ENCODE measurements around the gene DPP4.

- no peak for TF ChIP-seq ZNF792 (CRISPR knock-in tag; IDR thresholded peaks at IDR 0.05)
- 0 out of 2 replicates have a peak, but pooled peaks have one; percentile 49 for TF ChIP-seq KDM6A (CRISPR knock-in tag; IDR thresholded peaks at IDR 0.05; ENCODE audit: low read depth)
- no peak for TF ChIP-seq AKNA (CRISPR knock-in tag; IDR thresholded peaks at IDR 0.05; ENCODE audit: borderline replicate concordance)
- TF ChIP-seq RAD21 (CRISPR knock-in tag; IDR thresholded peaks at IDR 0.05) = no peak
- TF ChIP-seq CEBPB (IDR thresholded peaks at IDR 0.05; ENCODE audit: borderline replicate concordance, low read depth, low read length) = peak; percentile 71
- TF ChIP-seq, protein P1, sequence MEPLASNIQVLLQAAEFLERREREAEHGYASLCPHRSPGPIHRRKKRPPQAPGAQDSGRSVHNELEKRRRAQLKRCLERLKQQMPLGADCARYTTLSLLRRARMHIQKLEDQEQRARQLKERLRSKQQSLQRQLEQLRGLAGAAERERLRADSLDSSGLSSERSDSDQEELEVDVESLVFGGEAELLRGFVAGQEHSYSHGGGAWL (CRISPR knock-in tag; IDR thresholded peaks at IDR 0.05) = no peak
- peak; percentile 86 for TF ChIP-seq HNF4A (CRISPR knock-in tag; IDR thresholded peaks at IDR 0.05)
- TF ChIP-seq ZNF274 (CRISPR knock-in tag; IDR thresholded peaks at IDR 0.05) = no peak
Measured at GRCh38 chr2:161995553-161996016, 78.4 kb downstream of the DPP4 start.
